ENCODE results near the gene PPT2.

DNA sequence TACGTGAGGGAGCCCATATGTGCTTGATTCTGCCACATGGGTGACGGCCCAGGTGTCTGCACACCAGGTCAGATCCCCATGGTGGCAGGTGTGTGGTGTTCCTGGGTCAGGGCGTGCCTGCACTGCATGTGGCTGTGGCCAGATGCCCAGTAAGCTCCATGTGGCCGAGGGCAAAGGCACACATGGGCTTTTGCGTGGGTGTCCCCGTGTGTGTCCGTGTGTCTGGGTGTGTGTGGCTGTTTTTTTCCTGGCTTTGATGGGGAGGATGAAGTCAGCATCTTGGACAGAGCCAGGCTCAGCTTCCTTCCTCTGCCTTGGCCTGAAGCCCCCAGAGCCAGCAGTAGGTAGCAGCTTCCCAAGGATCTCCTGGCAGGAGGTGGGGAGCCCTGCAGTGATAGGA is 43.3 kb upstream of the PPT2 start:
- TF ChIP-seq, protein P1, sequence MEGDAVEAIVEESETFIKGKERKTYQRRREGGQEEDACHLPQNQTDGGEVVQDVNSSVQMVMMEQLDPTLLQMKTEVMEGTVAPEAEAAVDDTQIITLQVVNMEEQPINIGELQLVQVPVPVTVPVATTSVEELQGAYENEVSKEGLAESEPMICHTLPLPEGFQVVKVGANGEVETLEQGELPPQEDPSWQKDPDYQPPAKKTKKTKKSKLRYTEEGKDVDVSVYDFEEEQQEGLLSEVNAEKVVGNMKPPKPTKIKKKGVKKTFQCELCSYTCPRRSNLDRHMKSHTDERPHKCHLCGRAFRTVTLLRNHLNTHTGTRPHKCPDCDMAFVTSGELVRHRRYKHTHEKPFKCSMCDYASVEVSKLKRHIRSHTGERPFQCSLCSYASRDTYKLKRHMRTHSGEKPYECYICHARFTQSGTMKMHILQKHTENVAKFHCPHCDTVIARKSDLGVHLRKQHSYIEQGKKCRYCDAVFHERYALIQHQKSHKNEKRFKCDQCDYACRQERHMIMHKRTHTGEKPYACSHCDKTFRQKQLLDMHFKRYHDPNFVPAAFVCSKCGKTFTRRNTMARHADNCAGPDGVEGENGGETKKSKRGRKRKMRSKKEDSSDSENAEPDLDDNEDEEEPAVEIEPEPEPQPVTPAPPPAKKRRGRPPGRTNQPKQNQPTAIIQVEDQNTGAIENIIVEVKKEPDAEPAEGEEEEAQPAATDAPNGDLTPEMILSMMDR (CRISPR knock-in tag; IDR thresholded peaks at IDR 0.05): no peak
- TF ChIP-seq, protein P2, sequence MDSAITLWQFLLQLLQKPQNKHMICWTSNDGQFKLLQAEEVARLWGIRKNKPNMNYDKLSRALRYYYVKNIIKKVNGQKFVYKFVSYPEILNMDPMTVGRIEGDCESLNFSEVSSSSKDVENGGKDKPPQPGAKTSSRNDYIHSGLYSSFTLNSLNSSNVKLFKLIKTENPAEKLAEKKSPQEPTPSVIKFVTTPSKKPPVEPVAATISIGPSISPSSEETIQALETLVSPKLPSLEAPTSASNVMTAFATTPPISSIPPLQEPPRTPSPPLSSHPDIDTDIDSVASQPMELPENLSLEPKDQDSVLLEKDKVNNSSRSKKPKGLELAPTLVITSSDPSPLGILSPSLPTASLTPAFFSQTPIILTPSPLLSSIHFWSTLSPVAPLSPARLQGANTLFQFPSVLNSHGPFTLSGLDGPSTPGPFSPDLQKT (CRISPR knock-in tag; IDR thresholded peaks at IDR 0.05; ENCODE audit: borderline replicate concordance): no peak
- no peak for TF ChIP-seq MXD4 (CRISPR knock-in tag; IDR thresholded peaks at IDR 0.05)
- no peak for TF ChIP-seq MEIS1 (CRISPR knock-in tag; IDR thresholded peaks at IDR 0.05; ENCODE audit: borderline replicate concordance)
- TF ChIP-seq EP300 (IDR thresholded peaks at IDR 0.05; ENCODE audit: low read depth in 2 of 2, low read length in 2 of 2): no peak
- TF ChIP-seq EP300 (CRISPR knock-in tag; IDR thresholded peaks at IDR 0.05; ENCODE audit: borderline replicate concordance): no peak
- TF ChIP-seq, protein P3, sequence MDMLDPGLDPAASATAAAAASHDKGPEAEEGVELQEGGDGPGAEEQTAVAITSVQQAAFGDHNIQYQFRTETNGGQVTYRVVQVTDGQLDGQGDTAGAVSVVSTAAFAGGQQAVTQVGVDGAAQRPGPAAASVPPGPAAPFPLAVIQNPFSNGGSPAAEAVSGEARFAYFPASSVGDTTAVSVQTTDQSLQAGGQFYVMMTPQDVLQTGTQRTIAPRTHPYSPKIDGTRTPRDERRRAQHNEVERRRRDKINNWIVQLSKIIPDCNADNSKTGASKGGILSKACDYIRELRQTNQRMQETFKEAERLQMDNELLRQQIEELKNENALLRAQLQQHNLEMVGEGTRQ (IDR thresholded peaks at IDR 0.05; ENCODE audit: low read depth, low read length): no peak
- TF ChIP-seq, protein P3 (CRISPR knock-in tag; IDR thresholded peaks at IDR 0.05; ENCODE audit: borderline replicate concordance): no peak
- TF ChIP-seq, protein P4, sequence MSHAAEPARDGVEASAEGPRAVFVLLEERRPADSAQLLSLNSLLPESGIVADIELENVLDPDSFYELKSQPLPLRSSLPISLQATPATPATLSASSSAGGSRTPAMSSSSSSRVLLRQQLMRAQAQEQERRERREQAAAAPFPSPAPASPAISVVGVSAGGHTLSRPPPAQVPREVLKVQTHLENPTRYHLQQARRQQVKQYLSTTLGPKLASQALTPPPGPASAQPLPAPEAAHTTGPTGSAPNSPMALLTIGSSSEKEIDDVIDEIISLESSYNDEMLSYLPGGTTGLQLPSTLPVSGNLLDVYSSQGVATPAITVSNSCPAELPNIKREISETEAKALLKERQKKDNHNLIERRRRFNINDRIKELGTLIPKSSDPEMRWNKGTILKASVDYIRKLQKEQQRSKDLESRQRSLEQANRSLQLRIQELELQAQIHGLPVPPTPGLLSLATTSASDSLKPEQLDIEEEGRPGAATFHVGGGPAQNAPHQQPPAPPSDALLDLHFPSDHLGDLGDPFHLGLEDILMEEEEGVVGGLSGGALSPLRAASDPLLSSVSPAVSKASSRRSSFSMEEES (CRISPR knock-in tag; IDR thresholded peaks at IDR 0.05): no peak
- TF ChIP-seq BHLHE40 (IDR thresholded peaks at IDR 0.05; ENCODE audit: low read length): no peak
- TF ChIP-seq, protein P5, sequence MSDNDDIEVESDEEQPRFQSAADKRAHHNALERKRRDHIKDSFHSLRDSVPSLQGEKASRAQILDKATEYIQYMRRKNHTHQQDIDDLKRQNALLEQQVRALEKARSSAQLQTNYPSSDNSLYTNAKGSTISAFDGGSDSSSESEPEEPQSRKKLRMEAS (IDR thresholded peaks at IDR 0.05): no peak
- no peak for TF ChIP-seq KDM1A (CRISPR knock-in tag; IDR thresholded peaks at IDR 0.05)
- TF ChIP-seq, protein P6, sequence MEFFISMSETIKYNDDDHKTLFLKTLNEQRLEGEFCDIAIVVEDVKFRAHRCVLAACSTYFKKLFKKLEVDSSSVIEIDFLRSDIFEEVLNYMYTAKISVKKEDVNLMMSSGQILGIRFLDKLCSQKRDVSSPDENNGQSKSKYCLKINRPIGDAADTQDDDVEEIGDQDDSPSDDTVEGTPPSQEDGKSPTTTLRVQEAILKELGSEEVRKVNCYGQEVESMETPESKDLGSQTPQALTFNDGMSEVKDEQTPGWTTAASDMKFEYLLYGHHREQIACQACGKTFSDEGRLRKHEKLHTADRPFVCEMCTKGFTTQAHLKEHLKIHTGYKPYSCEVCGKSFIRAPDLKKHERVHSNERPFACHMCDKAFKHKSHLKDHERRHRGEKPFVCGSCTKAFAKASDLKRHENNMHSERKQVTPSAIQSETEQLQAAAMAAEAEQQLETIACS (CRISPR knock-in tag; IDR thresholded peaks at IDR 0.05): no peak
- no peak for TF ChIP-seq TOE1 (CRISPR knock-in tag; IDR thresholded peaks at IDR 0.05)
- no peak for TF ChIP-seq ASH2L (IDR thresholded peaks at IDR 0.05; ENCODE audit: insufficient read length, low read depth, low read length)
- TF ChIP-seq PHF8 (CRISPR knock-in tag; IDR thresholded peaks at IDR 0.05): no peak
